ENCODE results near the gene CRYBA1.
"Not testable (repeated sequence)": the region's sequence is repeated elsewhere in the genome, so short reads cannot be mapped to it uniquely, and the experiment has no call there.

CRYBA1 gene, protein sequence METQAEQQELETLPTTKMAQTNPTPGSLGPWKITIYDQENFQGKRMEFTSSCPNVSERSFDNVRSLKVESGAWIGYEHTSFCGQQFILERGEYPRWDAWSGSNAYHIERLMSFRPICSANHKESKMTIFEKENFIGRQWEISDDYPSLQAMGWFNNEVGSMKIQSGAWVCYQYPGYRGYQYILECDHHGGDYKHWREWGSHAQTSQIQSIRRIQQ

DNA sequence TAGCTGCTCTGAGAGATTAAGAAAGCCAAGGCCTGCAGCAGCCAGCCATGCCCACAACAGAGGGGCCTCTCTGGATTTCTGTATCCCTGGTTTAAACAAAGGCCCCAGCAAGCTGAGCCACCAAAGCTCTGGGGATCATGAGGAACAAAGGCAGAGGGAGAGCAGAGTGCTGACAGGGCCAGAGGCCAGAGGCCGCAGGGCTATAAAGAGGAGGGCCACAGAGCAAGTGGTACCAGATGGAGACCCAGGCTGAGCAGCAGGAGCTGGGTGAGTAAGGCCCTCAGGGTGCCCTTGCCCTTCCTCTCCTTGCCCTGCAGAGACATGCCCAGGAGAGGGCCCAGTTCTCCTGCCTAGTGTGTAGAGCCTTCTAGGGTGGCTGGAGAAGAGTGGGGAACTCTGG lies at the start of gene CRYBA1:
CRYBA1 (plus strand) TSS at position 232 of the 400 bp plus-strand sequence; CDS start at position 237, 5 bp downstream.
- no peak for DNase-seq

DNA sequence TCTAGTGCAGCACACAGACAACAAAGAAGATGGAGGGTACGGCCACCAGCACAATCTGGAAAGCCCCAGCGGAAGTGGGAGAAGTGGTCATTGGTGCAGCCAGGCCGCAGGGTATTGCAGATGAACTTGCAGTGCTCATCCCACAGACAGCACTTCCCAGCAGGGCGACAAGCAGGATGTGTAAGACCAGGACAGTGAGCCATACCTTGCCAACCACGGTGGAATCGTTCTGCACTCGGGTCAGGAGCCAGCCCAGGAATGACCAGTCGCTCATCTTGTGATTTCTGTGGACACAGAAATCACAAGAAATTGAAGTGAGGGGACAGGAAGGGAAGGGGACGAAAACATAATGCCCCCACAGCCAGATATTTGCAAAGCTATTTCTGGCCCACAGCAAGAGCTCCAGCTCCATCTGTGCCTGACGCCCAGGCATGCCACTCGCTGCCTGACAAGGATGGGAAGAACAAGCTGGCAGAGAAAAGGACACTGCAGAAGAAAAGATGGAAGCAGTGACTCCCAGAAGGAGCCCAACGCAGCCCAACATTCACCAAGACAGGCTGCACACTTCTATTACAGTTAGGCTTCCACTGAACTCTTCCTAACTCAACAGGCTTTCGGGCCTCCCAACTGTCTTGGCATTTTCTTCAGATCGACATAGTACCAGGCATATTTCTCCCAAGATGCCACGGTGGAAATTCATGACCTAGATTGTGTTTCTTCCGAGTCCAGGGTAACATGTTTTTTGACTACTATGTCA lies 49.0 kb upstream of the CRYBA1 start:
- DNase-seq = no peak

DNA sequence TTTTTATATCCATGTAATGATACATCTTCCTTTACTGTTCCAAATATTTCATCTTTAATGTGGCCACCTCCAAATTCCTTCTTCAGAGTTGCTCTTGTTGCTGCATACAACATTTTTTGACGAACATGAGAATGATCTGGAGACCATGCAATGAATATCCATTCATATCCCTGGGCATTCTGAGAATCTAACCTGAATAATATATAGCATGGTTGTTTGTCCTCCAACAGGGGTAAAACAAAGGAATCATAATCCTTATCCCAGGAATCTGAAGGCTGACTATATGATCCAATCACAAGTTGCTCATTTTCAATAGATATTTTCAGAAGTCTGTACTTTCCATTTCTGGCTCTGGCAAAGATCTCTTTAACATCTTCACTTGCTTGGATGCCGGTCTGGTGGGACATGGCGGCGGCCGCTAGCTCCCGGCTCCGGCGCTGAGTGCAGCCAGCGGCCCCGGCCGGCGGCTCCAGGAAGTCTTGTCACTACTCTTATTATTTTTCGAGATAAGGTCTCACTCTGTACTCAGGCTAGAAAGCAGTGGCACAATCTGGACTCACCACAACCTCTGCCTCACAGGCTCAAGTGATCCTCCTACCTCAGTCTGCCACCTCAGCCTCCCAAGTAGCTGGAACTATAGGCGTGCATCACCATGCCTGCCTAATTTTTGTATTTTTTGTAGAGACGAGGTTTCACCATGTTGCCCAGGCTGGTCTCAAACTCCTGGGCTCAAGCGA lies 42.4 kb upstream of the CRYBA1 start:
- DNase-seq = not testable (repeated sequence)

GRCh38 chr17:29205047-29205446 lies 41.6 kb upstream of the CRYBA1 start:
- DNase-seq = no peak

- no peak for DNase-seq
These were observed 38.7 kb upstream of the CRYBA1 start for GRCh38 chr17:29207975-29208374.

GRCh38 chr17:29209073-29209472 lies 37.6 kb upstream of the CRYBA1 start:
- DNase-seq = no peak

DNA sequence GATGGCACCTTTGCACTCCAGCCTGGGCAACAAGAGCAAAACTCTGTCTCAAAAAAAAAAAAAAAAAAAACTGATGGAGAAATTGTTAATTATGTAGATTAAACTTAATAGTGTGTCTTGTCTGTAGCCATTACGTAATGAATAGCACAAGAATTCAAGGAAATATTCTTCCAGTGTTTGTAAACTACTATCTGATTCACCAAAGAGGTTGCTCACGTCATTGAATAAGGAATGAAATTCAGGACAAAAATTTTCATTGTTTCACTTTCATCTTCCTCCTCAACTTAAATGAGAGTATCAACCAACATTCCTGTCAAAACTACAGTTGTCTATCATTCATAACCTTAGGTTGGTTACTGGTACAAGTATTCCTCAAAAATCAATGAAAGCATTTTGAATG lies 35.8 kb upstream of the CRYBA1 start:
- DNase-seq = no peak

DNA sequence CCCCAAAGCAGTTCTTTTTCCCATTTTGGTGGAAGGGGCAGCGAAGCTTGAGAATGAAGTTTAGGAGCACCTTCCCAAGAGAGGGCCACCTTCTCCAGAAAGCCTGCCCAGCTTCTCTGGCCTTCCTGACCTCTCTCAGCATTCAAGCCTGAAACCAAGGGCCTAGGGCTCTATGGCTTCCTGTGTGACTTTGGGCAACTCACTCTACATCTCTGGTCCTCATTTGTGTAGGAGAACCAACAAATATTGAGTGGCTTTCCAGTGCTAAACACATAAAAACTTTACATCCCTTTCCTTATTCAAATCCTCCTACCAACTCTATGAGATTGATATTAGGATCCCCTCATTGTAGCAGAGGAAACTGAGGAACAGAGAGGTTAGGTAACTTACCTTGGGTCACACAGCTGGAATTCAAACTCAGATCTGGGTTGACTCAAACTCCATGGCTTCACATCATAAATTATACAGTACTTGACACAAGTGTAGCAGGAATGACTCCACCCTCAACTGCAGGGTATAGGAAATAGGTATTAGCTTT lies 34.5 kb upstream of the CRYBA1 start:
- DNase-seq = no peak

DNA sequence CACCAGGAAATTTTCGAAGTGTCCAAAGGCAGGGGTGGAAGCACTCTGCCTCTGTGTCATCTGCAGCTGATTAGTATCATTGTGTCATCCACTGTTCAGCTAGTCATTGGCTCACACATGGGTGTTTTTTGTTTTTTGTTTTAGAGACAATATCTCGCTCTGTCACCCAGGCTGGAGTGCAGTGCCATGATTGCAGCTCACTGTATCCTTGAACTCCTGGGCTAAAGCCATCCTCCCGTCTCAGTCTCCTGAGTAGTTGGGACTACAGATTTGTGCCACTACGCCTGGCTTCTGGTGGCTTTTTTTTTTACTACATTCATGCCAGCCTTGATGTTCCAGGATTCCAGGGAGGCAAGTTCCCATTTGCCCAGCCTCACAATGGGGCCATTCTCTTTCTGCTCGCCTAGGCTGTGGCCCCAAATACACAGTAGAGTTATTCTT lies 34.0 kb upstream of the CRYBA1 start:
- DNase-seq = no peak

GRCh38 chr17:29214215-29215146 lies 32.2 kb upstream of the CRYBA1 start:
- DNase-seq = no peak

DNA sequence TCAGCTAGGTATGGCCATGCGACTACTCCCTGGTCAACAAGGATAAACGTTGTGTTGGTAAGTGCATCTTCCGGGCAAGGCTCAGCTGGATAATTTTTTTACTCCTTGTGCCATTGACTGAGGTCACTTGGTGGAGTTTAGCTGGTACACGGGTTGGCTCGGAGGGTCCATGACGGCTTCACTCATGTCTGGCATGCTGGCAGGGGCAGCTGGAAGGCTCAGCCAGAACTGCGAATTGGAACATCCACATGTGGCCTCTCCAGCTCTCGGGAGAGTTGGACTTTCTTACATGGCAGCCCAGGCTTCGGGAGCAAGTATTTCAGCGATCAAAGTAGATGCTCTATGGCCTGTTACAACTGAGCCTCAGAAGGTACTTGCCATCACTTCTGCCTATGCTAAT lies 31.5 kb upstream of the CRYBA1 start:
- DNase-seq = no peak

DNA sequence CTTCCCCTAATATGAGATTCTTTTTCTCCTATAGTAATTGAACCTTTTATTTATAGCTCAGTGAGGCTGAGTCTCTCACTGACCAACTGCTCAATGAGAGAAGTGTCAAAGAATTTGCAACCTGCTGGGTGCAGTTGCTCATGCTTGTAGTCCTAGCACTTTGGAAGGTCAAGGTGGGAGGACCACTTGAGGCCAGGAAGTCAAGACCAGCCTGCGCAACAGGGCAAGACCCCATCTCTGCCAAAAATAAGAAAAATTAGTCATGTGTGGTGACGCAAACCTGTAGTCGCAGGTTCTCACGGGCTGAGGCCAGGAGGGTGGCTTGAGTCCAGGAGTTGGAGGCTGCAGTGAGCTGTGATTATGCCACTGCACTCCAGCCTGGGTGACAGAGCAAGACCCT lies 30.9 kb upstream of the CRYBA1 start:
- peak; percentile 24 for DNase-seq

- DNase-seq = no peak
These were observed 30.5 kb upstream of the CRYBA1 start for GRCh38 chr17:29216181-29216580.

GRCh38 chr17:29216856-29217255 lies 29.8 kb upstream of the CRYBA1 start:
- no peak for DNase-seq

GRCh38 chr17:29219378-29220047 lies 27.1 kb upstream of the CRYBA1 start:
- DNase-seq = peak; percentile 36

GRCh38 chr17:29221338-29221737 lies 25.3 kb upstream of the CRYBA1 start:
- DNase-seq = not testable (repeated sequence)

GRCh38 chr17:29225396-29225795 lies 21.3 kb upstream of the CRYBA1 start:
- DNase-seq = no peak

DNA sequence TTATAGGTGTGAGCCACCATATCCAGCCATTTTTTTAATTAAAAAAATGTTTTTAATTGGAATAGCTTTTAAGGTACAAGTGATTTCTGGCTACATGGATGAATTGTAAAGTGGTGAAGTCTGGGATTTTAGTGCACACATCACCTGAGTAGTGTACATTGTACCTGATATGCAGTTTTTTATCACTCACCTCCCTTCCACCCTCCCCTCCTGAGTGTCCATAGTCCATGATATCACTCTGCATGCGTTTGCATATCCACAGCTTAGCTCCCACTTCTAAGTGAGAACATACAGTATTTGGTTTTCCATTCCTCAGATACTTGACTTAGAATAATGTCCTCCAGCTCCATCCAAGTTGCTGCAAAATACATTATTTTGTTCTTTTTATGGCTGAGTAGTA lies 13.4 kb upstream of the CRYBA1 start:
- no peak for DNase-seq

- not testable (repeated sequence) for DNase-seq
These were observed 11.7 kb upstream of the CRYBA1 start for GRCh38 chr17:29234972-29235371.

- DNase-seq = no peak
These were observed 10.8 kb upstream of the CRYBA1 start for GRCh38 chr17:29235904-29236303.

GRCh38 chr17:29237476-29238132 lies 9.1 kb upstream of the CRYBA1 start:
- DNase-seq = no peak
